Sigmoid colon (tissue), 7 donors: ENCODE data around the gene KRT3. TPM values are rescaled to one million over a fixed set of nuclear protein-coding genes. Genes with fewer than 3 reads are reported as not detected.

Experiments used
- DNase-seq: peaks from one replicate; pipeline ENCODE4 v3.0.0-alpha.2; 2019
- H3K27ac ChIP-seq, 4 donors: fragments of 200-600 bp; sonication (generic); one replicate each; pipeline ENCODE4 v1.5.1; 2016 to 2019; ENCODE audit warnings: mild to moderate bottlenecking in 1 of 4
- H3K27me3 ChIP-seq, 3 donors: fragments of 200-600 bp; sonication (generic); one replicate each; pipeline ENCODE4 v1.5.1; 2019; ENCODE audit warnings: mild to moderate bottlenecking in 1 of 3
- H3K36me3 ChIP-seq, 4 donors: fragments of 200-600 bp; sonication (generic); one replicate each; pipeline ENCODE4 v1.5.1; 2016 to 2019
- H3K4me1 ChIP-seq, 4 donors: fragments of 200-600 bp; sonication (generic); one replicate each; pipeline ENCODE4 v1.5.1; 2017 to 2019
- H3K4me3 ChIP-seq, 4 donors: fragments of 200-600 bp; sonication (generic); one replicate each; pipeline ENCODE4 v1.5.1; 2017 to 2019; ENCODE audit warnings: mild to moderate bottlenecking in 2 of 4, moderate library complexity in 1 of 4
- H3K9me3 ChIP-seq, 4 donors: fragments of 200-600 bp in 3 of 4; sonication (generic) in 3 of 4; one replicate each; pipeline versions ENCODE4 v1.5.1 to v1.6.1; 2013 to 2019
- CTCF ChIP-seq, 4 experiments: fragments of 450-650 bp in 3 of 4; fragments of 200-600 bp in 1 of 4; IDR thresholded peaks; one replicate each; pipeline ENCODE4 v1.5.1; 2016 to 2019; ENCODE audit warnings: antibody characterized with exemption in 4 of 4, mild to moderate bottlenecking in 3 of 4, moderate library complexity in 2 of 4
- EP300 ChIP-seq, 4 donors: sonication (generic); formaldehyde crosslinking; IDR thresholded peaks; one replicate each; pipeline ENCODE4 v1.6.1; 2017; ENCODE audit warnings: antibody characterized with exemption in 4 of 4
- POLR2A ChIP-seq, 2 donors: fragments of 450-650 bp; IDR thresholded peaks; one replicate each; pipeline ENCODE4 v1.6.1; 2016; ENCODE audit warnings: antibody characterized with exemption in 2 of 2, mild to moderate bottlenecking in 2 of 2, moderate library complexity in 2 of 2
- POLR2AphosphoS5 ChIP-seq, 4 donors: sonication (generic); formaldehyde crosslinking; IDR thresholded peaks; one replicate each; pipeline ENCODE4 v1.6.1; 2017; ENCODE audit warnings: antibody characterized with exemption in 4 of 4
- WGBS, 2 donors: extraction: QIAGEN DNeasy Blood & Tissue Kit; methylation state at CpG; one replicate each; pipeline ENCODE4 v1.1.7; 2013; 5-methylcytosine and 5-hydroxymethylcytosine counted together
- intact Hi-C: fragments of 100-400 bp; cut with DNase I; formaldehyde crosslinking; loops from one replicate; pipeline ENCODE4 v1.15.1; 2023
- polyA plus RNA-seq, 3 donors: library from polyadenylated mRNA; stranded (reverse); fragments of 200-250 nt; gene quantifications; one replicate each; pipeline ENCODE4 v1.2.3, GENCODE V29; 2013
- total RNA-seq, 4 donors: library from RNA; depleted of rRNA; stranded (reverse); fragments of >200 nt; gene quantifications; one replicate each; pipeline ENCODE4 v1.1.0, GENCODE V29; 2016
- donor health status: healthy with polysubstance abuse.
- donor health status: Bipolar disorder and iron deficiency.
- donor health status: healthy.

The KRT3 gene
- total and polyA plus RNA-seq, 7 donors, result not detected

GRCh38 chr12:52812073-52812400, 16.1 kb upstream of the KRT3 start:
- H3K27ac ChIP-seq, result no peak overlapping the region
- TF ChIP-seq POLR2A (IDR thresholded peaks at IDR 0.05), result no peak
- no peak for TF ChIP-seq CTCF (IDR thresholded peaks at IDR 0.05)
- DNase-seq, result no peak
- intact Hi-C loops, result no loop called here
- no peak overlapping the region for H3K4me3 ChIP-seq
- 62 to 88% methylated on average over 4 of the region's 4 CpGs for WGBS, 2 donors
- no peaks in the 10 kb centered on the region for H3K27me3 ChIP-seq
- no peaks in the 10 kb centered on the region for H3K9me3 ChIP-seq
- peaks cover 0 to 7% (median 0%) of the 10 kb centered on the region in 4 donors for H3K4me1 ChIP-seq
- H3K36me3 ChIP-seq, result no peaks in the 10 kb centered on the region

- Histone ChIP-seq H3K27me3 (no peaks in the 10 kb centered on the region), H3K4me3 (no peak overlapping the region), H3K27ac (no peak overlapping the region), H3K4me1 (peaks cover 0 to 7% (median 0%) of the 10 kb centered on the region in 4 donors), H3K36me3 (no peaks in the 10 kb centered on the region), H3K9me3 (no peaks in the 10 kb centered on the region)
- intact Hi-C loops, result no loop called here
- TF ChIP-seq CTCF (IDR thresholded peaks at IDR 0.05) (no peak), EP300 (IDR thresholded peaks at IDR 0.05) (no peak), POLR2A (IDR thresholded peaks at IDR 0.05) (no peak), POLR2AphosphoS5 (IDR thresholded peaks at IDR 0.05) (no peak)
- no peak for DNase-seq
- WGBS, 2 donors, result 87 to 90% methylated on average over 9 of the region's 9 CpGs
Observed at GRCh38 chr12:52811191-52812072, 15.5 kb upstream of the KRT3 start.

- H3K27me3 ChIP-seq, result no peaks in the 10 kb centered on the region
- H3K27ac ChIP-seq, result no peak overlapping the region
- no peaks in the 10 kb centered on the region for H3K36me3 ChIP-seq
- H3K9me3 ChIP-seq, result no peaks in the 10 kb centered on the region
- TF ChIP-seq EP300 (IDR thresholded peaks at IDR 0.05), result no peak
- TF ChIP-seq POLR2A (IDR thresholded peaks at IDR 0.05), result no peak
- TF ChIP-seq POLR2AphosphoS5 (IDR thresholded peaks at IDR 0.05), result no peak
- TF ChIP-seq CTCF (IDR thresholded peaks at IDR 0.05), result no peak
- WGBS, 2 donors, result 71 to 90% methylated on average over 5 of the region's 5 CpGs
- DNase-seq, result no peak
- peaks cover 0 to 7% (median 0%) of the 10 kb centered on the region in 4 donors for H3K4me1 ChIP-seq
- no peak overlapping the region for H3K4me3 ChIP-seq
- intact Hi-C loops, result no loop called here
Observed at GRCh38 chr12:52810554-52810953, 14.6 kb upstream of the KRT3 start.

- Histone ChIP-seq H3K4me3 (no peak overlapping the region), H3K36me3 (no peaks in the 10 kb centered on the region), H3K27me3 (no peaks in the 10 kb centered on the region), H3K27ac (no peak overlapping the region), H3K9me3 (no peaks in the 10 kb centered on the region), H3K4me1 (no peaks in the 10 kb centered on the region)
- 75 to 82% methylated on average over 7 of the region's 7 CpGs for WGBS, 2 donors
- TF ChIP-seq CTCF (IDR thresholded peaks at IDR 0.05) (no peak), POLR2AphosphoS5 (IDR thresholded peaks at IDR 0.05) (no peak), POLR2A (IDR thresholded peaks at IDR 0.05) (no peak), EP300 (IDR thresholded peaks at IDR 0.05) (no peak)
- no peak for DNase-seq
- intact Hi-C loops, result no loop called here
Observed at GRCh38 chr12:52809166-52809565, 13.2 kb upstream of the KRT3 start.
